H1 (cell line): ENCODE results near the gene KDM2A.

Experiments used
- CEBPB ChIP-seq: IDR thresholded peaks from 2 replicates; pipeline ENCODE4 v1.6.1; 2012; ENCODE audit warnings: low read depth, low read length
- CTCF ChIP-seq, 3 experiments: IDR thresholded peaks; 1 replicate in 2 of 3; 2 replicates in 1 of 3; pipeline versions ENCODE4 v1.5.1 to v1.6.1; 2011; ENCODE audit warnings: low read length in 3 of 3, mild to moderate bottlenecking in 3 of 3, inconsistent platforms in 2 of 3, low read depth in 1 of 3, moderate library complexity in 1 of 3; ENCODE audit not compliant: insufficient read depth in 1 of 3; ENCODE audit errors: control extremely low read depth in 1 of 3
- EP300 ChIP-seq, 2 experiments: IDR thresholded peaks; 1 replicate in 1 of 2; 2 replicates in 1 of 2; pipeline ENCODE4 v1.6.1; 2011 to 2012; ENCODE audit warnings: low read depth in 2 of 2, low read length in 2 of 2, mild to moderate bottlenecking in 2 of 2, borderline replicate concordance in 1 of 2, inconsistent platforms in 1 of 2, moderate library complexity in 1 of 2
- RBBP5 ChIP-seq: IDR thresholded peaks from 2 replicates; pipeline ENCODE4 v1.7.1; 2012; ENCODE audit warnings: low read depth, mild to moderate bottlenecking, inconsistent platforms, low read length, moderate library complexity, borderline replicate concordance
- USF2 ChIP-seq: IDR thresholded peaks from 2 replicates; pipeline ENCODE4 v1.6.1; 2011; ENCODE audit warnings: low read length, improper control_type of control experiment
- ZNF274 ChIP-seq: IDR thresholded peaks from 2 replicates; pipeline ENCODE4 v1.7.0; 2012; ENCODE audit warnings: low read length, borderline replicate concordance; ENCODE audit errors: extremely low read depth

- TF ChIP-seq EP300 (IDR thresholded peaks at IDR 0.05; ENCODE audit: borderline replicate concordance in 1 of 2, low read depth in 2 of 2, low read length in 2 of 2) (no peak), CEBPB (no peak), RBBP5 (no peak), USF2 (no peak), ZNF274 (no peak), CTCF (IDR thresholded peaks at IDR 0.05; ENCODE audit: control extremely low read depth in 1 of 3, insufficient read depth in 1 of 3, low read depth in 1 of 3, low read length in 3 of 3) (no peak)
Measured at GRCh38 chr11:67289226-67289650, 170.2 kb downstream of the KDM2A start, which contains the start of gene ANKRD13D.
